ENCODE measurements around the gene ABCA12. TPM values are rescaled to one million over a fixed set of nuclear protein-coding genes. Genes with fewer than 3 reads are reported as not detected.

Gene ABCA12
- total and polyA plus RNA-seq, 12 donors, result under 0.01 to 0.04 TPM; not detected in 10

- no peaks in the 10 kb centered on the region for H3K4me1 ChIP-seq (replicated peaks in 1 of 2)
- H3K36me3 ChIP-seq (replicated peaks in 1 of 2), result no peaks in the 10 kb centered on the region
- H3K9me3 ChIP-seq (replicated peaks in 1 of 3), result no peaks in the 10 kb centered on the region
- H3K27me3 ChIP-seq, result no peaks in the 10 kb centered on the region
- TF ChIP-seq, protein P1, sequence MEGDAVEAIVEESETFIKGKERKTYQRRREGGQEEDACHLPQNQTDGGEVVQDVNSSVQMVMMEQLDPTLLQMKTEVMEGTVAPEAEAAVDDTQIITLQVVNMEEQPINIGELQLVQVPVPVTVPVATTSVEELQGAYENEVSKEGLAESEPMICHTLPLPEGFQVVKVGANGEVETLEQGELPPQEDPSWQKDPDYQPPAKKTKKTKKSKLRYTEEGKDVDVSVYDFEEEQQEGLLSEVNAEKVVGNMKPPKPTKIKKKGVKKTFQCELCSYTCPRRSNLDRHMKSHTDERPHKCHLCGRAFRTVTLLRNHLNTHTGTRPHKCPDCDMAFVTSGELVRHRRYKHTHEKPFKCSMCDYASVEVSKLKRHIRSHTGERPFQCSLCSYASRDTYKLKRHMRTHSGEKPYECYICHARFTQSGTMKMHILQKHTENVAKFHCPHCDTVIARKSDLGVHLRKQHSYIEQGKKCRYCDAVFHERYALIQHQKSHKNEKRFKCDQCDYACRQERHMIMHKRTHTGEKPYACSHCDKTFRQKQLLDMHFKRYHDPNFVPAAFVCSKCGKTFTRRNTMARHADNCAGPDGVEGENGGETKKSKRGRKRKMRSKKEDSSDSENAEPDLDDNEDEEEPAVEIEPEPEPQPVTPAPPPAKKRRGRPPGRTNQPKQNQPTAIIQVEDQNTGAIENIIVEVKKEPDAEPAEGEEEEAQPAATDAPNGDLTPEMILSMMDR (IDR thresholded peaks at IDR 0.05), result no peak
- no peak for TF ChIP-seq POLR2A (IDR thresholded peaks at IDR 0.05)
- no peak overlapping the region for H3K27ac ChIP-seq
- intact Hi-C loops (cut with DNase I), result no loop called here
- no peak for DNase-seq
- WGBS, 4 donors, result 21 to 36% (median 28%) methylated on average over 1 of the region's 1 CpG
- no peak overlapping the region for H3K4me3 ChIP-seq
Measured at GRCh38 chr2:215149486-215149885, 11.1 kb upstream of the ABCA12 start.

DNA sequence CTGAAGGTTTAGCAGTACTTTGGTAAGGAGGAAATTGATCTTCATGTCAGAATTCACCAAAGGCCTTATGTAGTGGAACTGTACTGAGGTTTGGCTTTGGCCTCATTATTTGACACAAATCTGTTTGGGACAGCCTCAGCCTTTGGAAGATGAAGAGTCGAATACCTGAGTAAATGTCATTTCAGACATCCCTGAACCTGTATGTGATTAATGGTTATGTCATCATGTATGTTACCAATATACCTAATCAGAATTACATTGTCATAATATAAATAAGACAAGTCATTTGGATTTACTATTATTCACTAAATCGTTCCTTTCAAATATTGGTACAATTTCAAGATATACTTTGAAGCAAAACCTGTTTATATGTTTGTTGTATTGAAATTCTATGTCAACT is 10.6 kb upstream of the ABCA12 start:
- intact Hi-C loops (cut with DNase I), result no loop called here
- Histone ChIP-seq H3K27me3 (no peaks in the 10 kb centered on the region), H3K4me3 (no peak overlapping the region), H3K36me3 (replicated peaks in 1 of 2) (no peaks in the 10 kb centered on the region), H3K9me3 (replicated peaks in 1 of 3) (no peaks in the 10 kb centered on the region), H3K27ac (no peak overlapping the region), H3K4me1 (replicated peaks in 1 of 2) (no peaks in the 10 kb centered on the region)
- WGBS, 4 donors, result 72 to 83% (median 80%) methylated on average over 2 of the region's 2 CpGs
- TF ChIP-seq, protein P1 (IDR thresholded peaks at IDR 0.05), result no peak
- no peak for TF ChIP-seq POLR2A (IDR thresholded peaks at IDR 0.05)
- no peak for DNase-seq

DNA sequence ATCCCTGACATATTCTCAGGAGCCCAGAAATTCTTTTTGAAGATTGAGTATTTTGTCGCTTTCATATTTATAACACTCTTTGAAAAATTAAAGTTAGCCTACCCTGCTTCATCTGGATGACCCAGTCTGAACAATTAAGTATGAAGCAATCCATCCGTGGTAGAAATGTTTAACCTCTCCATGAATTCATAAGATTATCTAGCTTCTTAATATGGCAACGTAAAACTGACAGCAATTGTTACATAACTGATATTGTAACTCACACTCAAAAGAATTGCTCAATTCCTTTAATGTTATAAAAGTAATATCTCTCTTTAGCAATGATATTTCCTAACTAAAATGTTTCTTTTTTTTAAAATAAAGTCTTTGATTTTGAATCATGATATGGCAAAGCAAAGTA is 7.2 kb upstream of the ABCA12 start:
- H3K4me1 ChIP-seq (replicated peaks in 1 of 2), result no peaks in the 10 kb centered on the region
- 39 to 72% (median 68%) methylated on average over 3 of the region's 3 CpGs for WGBS, 4 donors
- no peak overlapping the region for H3K4me3 ChIP-seq
- no peak for DNase-seq
- H3K36me3 ChIP-seq (replicated peaks in 1 of 2), result no peaks in the 10 kb centered on the region
- H3K27me3 ChIP-seq, result no peaks in the 10 kb centered on the region
- no peak overlapping the region for H3K27ac ChIP-seq
- no peaks in the 10 kb centered on the region for H3K9me3 ChIP-seq (replicated peaks in 1 of 3)
- no peak for TF ChIP-seq POLR2A (IDR thresholded peaks at IDR 0.05)
- TF ChIP-seq, protein P1 (IDR thresholded peaks at IDR 0.05), result no peak
- intact Hi-C loops (cut with DNase I), result no loop called here

DNA sequence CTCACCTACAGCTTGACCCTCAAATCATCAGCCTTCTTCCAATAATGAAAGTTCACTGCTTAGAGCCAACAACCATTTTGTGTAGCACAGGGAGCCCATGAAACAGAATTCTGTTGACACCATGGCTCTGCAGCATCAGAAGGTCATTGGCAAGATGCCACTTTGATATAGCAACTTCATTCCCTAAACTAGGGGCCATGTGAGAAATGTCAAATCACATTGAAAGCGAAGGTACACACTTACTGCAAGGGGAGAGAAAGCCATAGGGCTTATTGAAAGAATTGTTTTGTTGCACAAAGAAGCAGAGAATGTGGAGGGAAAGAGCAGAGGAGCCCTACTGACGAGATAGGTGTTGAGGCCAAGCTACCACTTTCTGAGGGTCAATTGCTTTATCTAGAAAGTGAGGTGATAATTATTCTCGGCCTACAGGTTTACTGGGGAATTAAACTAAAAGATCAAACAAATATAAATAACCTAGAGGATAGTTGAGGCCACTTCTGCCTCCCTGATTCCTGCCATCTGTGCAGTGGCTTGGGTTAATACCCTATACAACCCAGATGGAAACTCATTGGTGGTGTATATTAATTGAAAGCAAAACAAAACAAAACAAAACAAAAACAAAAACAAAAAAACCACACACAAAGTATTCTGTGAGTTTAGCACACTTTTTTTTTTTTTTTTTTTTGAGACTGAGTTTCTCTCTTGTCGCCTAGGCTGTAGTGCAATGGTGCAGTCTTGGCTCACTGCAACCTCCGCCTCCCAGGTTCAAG is 5.9 kb upstream of the ABCA12 start:
- 76 to 85% (median 76%) methylated on average over 5 of the region's 5 CpGs for WGBS, 4 donors
- no peaks in the 10 kb centered on the region for H3K4me1 ChIP-seq (replicated peaks in 1 of 2)
- no peak for DNase-seq
- TF ChIP-seq, protein P1 (IDR thresholded peaks at IDR 0.05), result no peak
- H3K27ac ChIP-seq, result no peak overlapping the region
- H3K4me3 ChIP-seq, result no peak overlapping the region
- no peaks in the 10 kb centered on the region for H3K27me3 ChIP-seq
- no peaks in the 10 kb centered on the region for H3K36me3 ChIP-seq (replicated peaks in 1 of 2)
- intact Hi-C loops (cut with DNase I), result no loop called here
- H3K9me3 ChIP-seq (replicated peaks in 1 of 3), result no peaks in the 10 kb centered on the region
